Testis (tissue), 3 donors: ENCODE results near the gene CCNL2. TPM values are rescaled to one million over a fixed set of nuclear protein-coding genes. Genes with fewer than 3 reads are reported as not detected.

Source experiments
- DNase-seq: peaks from one replicate; pipeline ENCODE4 v3.0.0-alpha.2; 2019
- H3K27ac ChIP-seq, 2 donors: fragments of 200-600 bp; sonication (generic); one replicate each; pipeline ENCODE4 v1.5.1; 2019
- H3K27me3 ChIP-seq: fragments of 200-600 bp; sonication (generic); one replicate; pipeline ENCODE4 v1.5.1; 2019
- H3K36me3 ChIP-seq: fragments of 200-600 bp; sonication (generic); one replicate; pipeline ENCODE4 v1.5.1; 2017; ENCODE audit warnings: low read depth; ENCODE audit errors: missing control alignments
- H3K4me1 ChIP-seq: fragments of 200-600 bp; sonication (generic); one replicate; pipeline ENCODE4 v1.5.1; 2019
- H3K4me3 ChIP-seq, 2 donors: fragments of 200-600 bp; sonication (generic); one replicate each; pipeline ENCODE4 v1.5.1; 2017 to 2019
- H3K9me3 ChIP-seq: fragments of 200-600 bp; sonication (generic); one replicate; pipeline ENCODE4 v1.5.1; 2017
- CTCF ChIP-seq, 3 experiments: fragments of 450-650 bp in 2 of 3; fragments of 200-600 bp in 1 of 3; sonication (generic) in 1 of 3; IDR thresholded peaks; one replicate each; pipeline ENCODE4 v1.5.1; 2016 to 2019; ENCODE audit warnings: antibody characterized with exemption in 3 of 3, mild to moderate bottlenecking in 2 of 3, moderate library complexity in 1 of 3
- POLR2A ChIP-seq: fragments of 450-650 bp; IDR thresholded peaks from one replicate; pipeline ENCODE4 v1.6.1; 2017; ENCODE audit warnings: antibody characterized with exemption, mild to moderate bottlenecking, moderate library complexity
- WGBS, 2 donors: methylation state at CpG; one replicate each; pipeline ENCODE4 v1.1.5; 2018; 5-methylcytosine and 5-hydroxymethylcytosine counted together
- intact Hi-C: fragments of 100-400 bp; cut with DNase I; formaldehyde crosslinking; loops from one replicate; pipeline ENCODE4 v1.15.1; 2023; ENCODE audit warnings: low total_unique reads
- polyA plus RNA-seq: library from polyadenylated mRNA; stranded (reverse); fragments of 350-450 nt; fragmentation: Illumina TruSeq; extraction: RNeasy Lipid Tissue Mini Kit (QIAGEN cat#74804); gene quantifications from one replicate; pipeline ENCODE4 v1.2.3, GENCODE V29; 2014; ENCODE audit warnings: low read depth, low replicate concordance; ENCODE audit not compliant: insufficient read depth
- total RNA-seq, 2 donors: library from RNA; depleted of rRNA; stranded (reverse); fragments of >200 nt; gene quantifications; one replicate each; pipeline ENCODE4 v1.2.3, GENCODE V29; 2016

CCNL2 gene
- total and polyA plus RNA-seq, 3 donors from 2014 or later: 90.9 to 209 (median 204) TPM

GRCh38 chr1:1432274-1432950, 33.3 kb upstream of the CCNL2 start:
- H3K4me3 ChIP-seq: no peak overlapping the region
- 38 to 53% methylated on average over 19 to 27 of the region's 28 CpGs for whole genome bisulfite sequencing, 2 donors
- intact Hi-C loops: no loop called here

DNA sequence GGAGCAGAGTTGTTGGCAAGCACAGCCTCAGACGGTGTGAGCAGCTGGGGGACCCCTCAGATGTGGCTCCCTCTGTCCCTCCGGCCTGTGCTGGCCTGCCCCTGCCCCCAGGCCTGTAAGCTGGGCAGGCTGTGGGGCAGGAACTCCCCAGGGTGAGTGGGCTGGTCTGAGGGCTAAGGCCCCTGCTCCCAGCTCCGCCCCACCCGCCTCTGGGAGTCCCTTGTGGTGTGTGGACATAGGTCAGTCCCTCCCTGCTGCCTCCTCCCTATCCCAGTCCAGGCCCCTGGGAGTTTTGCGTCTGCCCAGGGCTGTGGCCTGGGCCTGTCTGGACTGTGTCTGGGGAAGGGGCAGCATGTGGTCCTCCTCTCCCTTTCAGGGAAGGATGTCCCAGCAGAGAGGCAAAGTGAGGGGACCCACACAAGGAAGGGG, 32.7 kb upstream of the CCNL2 start:
- H3K9me3 ChIP-seq: no peaks in the 10 kb centered on the region
- no peaks in the 10 kb centered on the region for H3K36me3 ChIP-seq
- no peak overlapping the region for H3K4me3 ChIP-seq
- intact Hi-C loops: no loop called here
- no peak for TF ChIP-seq CTCF (IDR thresholded peaks at IDR 0.05)
- no peak for TF ChIP-seq POLR2A
- no peaks in the 10 kb centered on the region for H3K27me3 ChIP-seq
- peak overlapping the region; percentile 88 to 89 for H3K27ac ChIP-seq
- H3K4me1 ChIP-seq: peaks cover 73% of the 10 kb centered on the region
- no peak for DNase-seq
- 21 to 50% methylated on average over 2 to 5 of the region's 5 CpGs for WGBS, 2 donors

More at GRCh38 chr1:1432274-1432950, 33.3 kb upstream of the CCNL2 start:
- H3K9me3 ChIP-seq: no peaks in the 10 kb centered on the region
- peak overlapping the region; percentile 88 to 89 for H3K27ac ChIP-seq
- peaks cover 78% of the 10 kb centered on the region for H3K4me1 ChIP-seq
- no peaks in the 10 kb centered on the region for H3K36me3 ChIP-seq
- TF ChIP-seq POLR2A (no peak), CTCF (IDR thresholded peaks at IDR 0.05) (no peak)
- no peak for DNase-seq
- no peaks in the 10 kb centered on the region for H3K27me3 ChIP-seq

GRCh38 chr1:1430992-1431844, 32.1 kb upstream of the CCNL2 start:
- 34 to 60% methylated on average over 1 to 14 of the region's 18 CpGs for WGBS, 2 donors
- TF ChIP-seq CTCF (IDR thresholded peaks at IDR 0.05): no peak
- TF ChIP-seq POLR2A: no peak
- Histone ChIP-seq H3K27ac (peak overlapping the region; percentile 88 to 89), H3K36me3 (no peaks in the 10 kb centered on the region), H3K4me3 (no peak overlapping the region), H3K4me1 (peaks cover 67% of the 10 kb centered on the region), H3K9me3 (no peaks in the 10 kb centered on the region), H3K27me3 (no peaks in the 10 kb centered on the region)
- DNase-seq: no peak
- intact Hi-C loops: no loop called here

DNA sequence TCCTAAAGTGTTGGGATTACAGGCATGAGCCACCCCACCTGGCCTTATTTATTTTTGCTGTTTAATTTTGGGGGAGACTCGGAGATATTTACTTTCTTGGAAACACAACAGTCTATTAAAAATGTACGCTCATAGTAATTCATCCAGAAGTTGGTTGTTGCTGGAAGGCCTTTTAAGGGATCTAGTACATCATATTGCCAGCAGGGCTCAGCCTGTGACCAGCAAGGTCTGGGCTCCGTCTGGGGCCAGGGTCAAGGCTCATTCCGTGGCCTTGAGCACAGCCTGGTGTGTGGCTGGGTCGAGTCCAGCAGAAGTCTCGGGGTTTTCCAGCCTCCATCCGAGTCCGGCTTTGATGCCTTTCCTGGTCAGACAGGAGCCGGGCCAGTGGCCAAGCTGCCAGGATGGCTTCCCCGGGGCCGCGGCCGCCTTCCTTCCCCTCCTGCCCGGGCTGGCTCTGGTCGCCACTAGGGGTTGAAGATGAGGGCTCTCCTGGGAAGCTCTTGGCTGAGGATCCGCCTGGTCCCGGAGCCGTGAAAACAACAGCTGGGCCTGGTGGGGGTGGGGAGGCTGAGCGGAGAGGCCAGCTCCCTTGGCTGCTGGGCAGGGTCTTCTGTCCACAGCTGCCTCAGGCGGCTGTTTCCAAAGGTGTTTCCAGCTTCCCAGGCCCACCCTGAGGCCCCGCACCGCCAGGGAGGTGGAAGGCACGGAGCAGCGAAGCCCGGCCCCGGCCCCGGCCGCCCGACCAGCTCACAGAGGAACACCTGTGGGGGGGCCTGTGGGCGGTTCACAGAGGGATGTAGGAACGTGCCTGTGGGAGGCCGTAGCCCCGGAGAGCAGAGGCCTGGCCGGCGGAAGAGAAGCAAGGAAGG, 31.2 kb upstream of the CCNL2 start:
- WGBS, 2 donors: 26 to 44% methylated on average over 6 to 34 of the region's 35 CpGs
- no peaks in the 10 kb centered on the region for H3K9me3 ChIP-seq
- DNase-seq: peak; percentile 91

More for the DNA sequence above, 31.2 kb upstream of the CCNL2 start:
- H3K27ac ChIP-seq: peak overlapping the region; percentile 88 to 89
- TF ChIP-seq CTCF (IDR thresholded peaks at IDR 0.05) (peak in 2 of 3 experiments; percentile 30 to 48), POLR2A (no peak)
- no peaks in the 10 kb centered on the region for H3K27me3 ChIP-seq
- intact Hi-C loops: no loop called here
- H3K4me1 ChIP-seq: peaks cover 64% of the 10 kb centered on the region
- no peak overlapping the region for H3K4me3 ChIP-seq
- H3K36me3 ChIP-seq: no peaks in the 10 kb centered on the region
